Measurements from ENCODE around the gene MNS1. TPM values are rescaled to one million over a fixed set of nuclear protein-coding genes. Genes with fewer than 3 reads are reported as not detected.
"Not testable (repeated sequence)": the region's sequence is repeated elsewhere in the genome, so short reads cannot be mapped to it uniquely, and the experiment has no call there.

Gene MNS1
- total RNA-seq, 1 donor from 2014 or later = 0.62 TPM

DNA sequence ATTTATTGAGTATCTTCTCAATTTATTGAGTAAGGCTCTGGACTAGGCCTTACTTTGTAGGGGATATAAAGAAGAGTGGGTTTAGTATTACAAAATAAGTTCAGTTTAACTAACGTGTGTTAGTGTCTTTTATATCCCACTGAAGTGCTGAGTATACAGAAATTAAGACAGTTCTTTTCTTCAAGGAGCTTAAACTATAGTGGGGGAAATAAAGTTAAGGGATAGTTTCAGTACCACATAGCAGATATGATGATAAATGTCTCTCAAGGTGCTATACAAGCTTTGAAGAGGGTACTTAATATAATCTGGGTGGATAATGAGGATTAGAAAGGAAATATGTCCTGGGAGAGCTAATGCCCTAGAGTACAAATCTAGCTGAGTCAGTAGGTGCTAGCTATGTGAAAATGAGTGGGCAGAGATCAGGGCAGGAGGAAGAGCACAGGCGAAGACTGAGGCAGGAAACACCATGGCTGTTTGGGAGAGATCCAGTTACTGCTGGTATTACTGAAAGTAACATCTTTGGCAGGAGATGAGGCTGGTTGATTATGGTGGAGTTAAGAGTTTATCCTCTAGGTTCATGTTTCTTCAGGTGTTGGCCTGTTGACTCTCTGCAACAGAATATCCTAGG lies 53.7 kb downstream of the MNS1 start:
- no peaks in the 10 kb centered on the region for H3K4me1 Mint-ChIP-seq
- no peak overlapping the region for H3K27ac Mint-ChIP-seq
- no peak for ATAC-seq (ENCODE audit: low read depth)
- H3K4me3 Mint-ChIP-seq = no peak overlapping the region
- ChIA-PET CTCF (interaction anchor here (0.6 kb wide), 1 partner anchor 17 kb away, joined by 3 read pairs; no protein-coding TSS in a partner anchor), POLR2A (no interaction called here)
- peaks cover 6% of the 10 kb centered on the region for H3K9me3 Mint-ChIP-seq
- TF ChIP-seq, protein P1, sequence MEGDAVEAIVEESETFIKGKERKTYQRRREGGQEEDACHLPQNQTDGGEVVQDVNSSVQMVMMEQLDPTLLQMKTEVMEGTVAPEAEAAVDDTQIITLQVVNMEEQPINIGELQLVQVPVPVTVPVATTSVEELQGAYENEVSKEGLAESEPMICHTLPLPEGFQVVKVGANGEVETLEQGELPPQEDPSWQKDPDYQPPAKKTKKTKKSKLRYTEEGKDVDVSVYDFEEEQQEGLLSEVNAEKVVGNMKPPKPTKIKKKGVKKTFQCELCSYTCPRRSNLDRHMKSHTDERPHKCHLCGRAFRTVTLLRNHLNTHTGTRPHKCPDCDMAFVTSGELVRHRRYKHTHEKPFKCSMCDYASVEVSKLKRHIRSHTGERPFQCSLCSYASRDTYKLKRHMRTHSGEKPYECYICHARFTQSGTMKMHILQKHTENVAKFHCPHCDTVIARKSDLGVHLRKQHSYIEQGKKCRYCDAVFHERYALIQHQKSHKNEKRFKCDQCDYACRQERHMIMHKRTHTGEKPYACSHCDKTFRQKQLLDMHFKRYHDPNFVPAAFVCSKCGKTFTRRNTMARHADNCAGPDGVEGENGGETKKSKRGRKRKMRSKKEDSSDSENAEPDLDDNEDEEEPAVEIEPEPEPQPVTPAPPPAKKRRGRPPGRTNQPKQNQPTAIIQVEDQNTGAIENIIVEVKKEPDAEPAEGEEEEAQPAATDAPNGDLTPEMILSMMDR (IDR thresholded peaks at IDR 0.05) = no peak
- intact Hi-C loops (cut with micrococcal nuclease) = no loop called here
- no peak for DNase-seq
- H3K27me3 Mint-ChIP-seq = no peaks in the 10 kb centered on the region
- peaks cover 13% of the 10 kb centered on the region for H3K36me3 Mint-ChIP-seq (ENCODE audit: low read depth)

DNA sequence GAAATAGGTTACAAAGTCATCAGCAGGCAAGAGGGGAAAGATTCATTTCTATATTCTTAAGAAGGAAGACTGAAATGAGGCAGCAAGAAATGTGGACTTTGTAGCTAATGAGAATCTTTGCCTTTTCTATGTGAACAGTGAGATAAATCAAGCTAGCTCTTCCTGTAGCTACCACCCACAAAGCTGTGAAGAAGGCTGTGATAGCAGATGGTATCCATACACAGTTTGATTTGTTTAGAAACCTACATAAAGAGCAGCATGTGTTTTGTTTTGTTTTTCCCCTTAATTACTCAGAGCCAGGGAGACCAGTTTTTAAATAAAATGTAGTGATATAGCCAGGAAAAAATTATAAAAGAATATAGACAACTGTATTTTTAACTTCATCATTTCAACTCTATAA lies 54.2 kb downstream of the MNS1 start:
- POLR2A ChIA-PET = no interaction called here

DNA sequence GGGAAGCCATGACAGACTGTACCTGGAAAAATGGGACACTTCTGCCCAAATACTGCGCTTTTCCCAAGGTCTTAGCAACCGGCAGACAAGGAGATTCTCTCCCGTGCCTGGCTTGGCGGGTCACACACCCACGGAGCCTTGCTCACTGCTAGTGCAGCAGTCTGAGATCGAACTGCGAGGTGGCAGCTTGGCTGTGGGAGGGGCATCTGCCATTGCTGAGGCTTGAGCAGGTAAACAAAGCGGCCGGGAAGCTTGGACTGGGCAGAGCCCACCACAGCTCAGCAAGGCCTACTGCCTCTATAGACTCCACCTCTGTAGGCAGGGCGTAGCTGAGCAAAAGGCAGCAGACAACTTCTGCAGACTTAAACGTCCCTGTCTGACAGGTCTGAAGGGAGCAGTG lies 65.7 kb downstream of the MNS1 start:
- Mint-ChIP-seq H3K36me3 (ENCODE audit: low read depth) (peaks cover 19% of the 10 kb centered on the region), H3K9me3 (peaks cover 13% of the 10 kb centered on the region)
- DNase-seq; H3K27ac Mint-ChIP-seq; intact Hi-C loops (cut with micrococcal nuclease); H3K4me1 Mint-ChIP-seq; H3K27me3 Mint-ChIP-seq; CTCF ChIA-PET; POLR2A ChIA-PET; H3K4me3 Mint-ChIP-seq; ATAC-seq (ENCODE audit: low read depth): not testable (repeated sequence)

More for the DNA sequence above, 54.2 kb downstream of the MNS1 start:
- intact Hi-C loops (cut with micrococcal nuclease) = no loop called here
- DNase-seq (no peak), ATAC-seq (ENCODE audit: low read depth) (no peak)
- H3K9me3 Mint-ChIP-seq = peaks cover 6% of the 10 kb centered on the region
- H3K36me3 Mint-ChIP-seq (ENCODE audit: low read depth) = peaks cover 11% of the 10 kb centered on the region
- TF ChIP-seq, protein P1 (IDR thresholded peaks at IDR 0.05) = no peak
- H3K27ac Mint-ChIP-seq = no peak overlapping the region
- no peaks in the 10 kb centered on the region for H3K4me1 Mint-ChIP-seq
- no peak overlapping the region for H3K4me3 Mint-ChIP-seq
- H3K27me3 Mint-ChIP-seq = no peaks in the 10 kb centered on the region
- CTCF ChIA-PET = interaction anchor here (0.6 kb wide), 1 partner anchor 18 kb away, joined by 3 read pairs; no protein-coding TSS in a partner anchor

DNA sequence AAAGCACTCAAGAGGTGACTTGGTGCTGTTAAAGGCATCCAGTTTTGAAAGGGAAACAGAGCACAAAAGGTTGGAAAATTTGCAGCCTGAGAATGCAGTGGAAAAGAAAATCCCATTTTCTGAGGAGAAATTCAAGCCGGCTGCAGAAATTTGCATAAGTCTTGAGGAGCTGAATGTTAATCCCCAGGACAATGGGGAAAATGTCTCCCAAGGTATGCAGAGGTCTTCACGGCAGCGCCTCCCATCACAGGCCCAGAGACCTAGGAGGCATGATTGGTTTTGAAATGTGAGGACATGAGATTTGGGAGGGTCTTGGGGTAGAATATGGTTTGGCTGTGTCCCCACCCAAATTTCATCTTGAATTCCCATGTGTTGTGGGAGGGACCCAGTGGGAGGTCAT lies 67.6 kb downstream of the MNS1 start:
- POLR2A ChIA-PET; CTCF ChIA-PET; H3K27me3 Mint-ChIP-seq; intact Hi-C loops (cut with micrococcal nuclease); ATAC-seq (ENCODE audit: low read depth); DNase-seq; H3K4me1 Mint-ChIP-seq; H3K4me3 Mint-ChIP-seq; H3K27ac Mint-ChIP-seq: not testable (repeated sequence)
- Mint-ChIP-seq H3K36me3 (ENCODE audit: low read depth) (peaks cover 23% of the 10 kb centered on the region), H3K9me3 (peaks cover 10% of the 10 kb centered on the region)

DNA sequence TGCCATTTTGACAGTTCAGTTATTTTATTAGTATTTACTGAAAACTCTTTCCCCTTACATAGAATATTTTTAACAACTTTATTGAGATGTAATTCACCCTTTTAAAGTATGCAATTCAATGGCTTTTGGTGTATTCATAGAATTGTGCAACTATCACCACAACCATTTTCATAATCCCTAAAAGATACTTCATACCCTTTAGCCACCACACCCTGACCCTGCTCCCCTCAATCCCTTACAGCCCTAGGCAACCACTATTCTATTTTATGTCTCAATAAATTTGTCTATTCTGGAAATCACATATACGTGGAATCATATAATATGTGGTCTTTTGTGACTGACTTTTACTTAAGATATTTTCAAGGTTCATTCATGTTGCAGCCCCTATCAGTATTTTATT lies 70.0 kb downstream of the MNS1 start:
- TF ChIP-seq, protein P1 (IDR thresholded peaks at IDR 0.05) = no peak
- H3K27ac Mint-ChIP-seq = no peak overlapping the region
- peaks cover 28% of the 10 kb centered on the region for H3K36me3 Mint-ChIP-seq (ENCODE audit: low read depth)
- intact Hi-C loops (cut with micrococcal nuclease) = no loop called here
- no peak overlapping the region for H3K4me3 Mint-ChIP-seq
- POLR2A ChIA-PET = no interaction called here
- H3K27me3 Mint-ChIP-seq = no peaks in the 10 kb centered on the region
- ATAC-seq (ENCODE audit: low read depth) = no peak
- H3K4me1 Mint-ChIP-seq = peaks cover 2% of the 10 kb centered on the region
- DNase-seq = no peak
- CTCF ChIA-PET = no interaction called here
- H3K9me3 Mint-ChIP-seq = peaks cover 10% of the 10 kb centered on the region

DNA sequence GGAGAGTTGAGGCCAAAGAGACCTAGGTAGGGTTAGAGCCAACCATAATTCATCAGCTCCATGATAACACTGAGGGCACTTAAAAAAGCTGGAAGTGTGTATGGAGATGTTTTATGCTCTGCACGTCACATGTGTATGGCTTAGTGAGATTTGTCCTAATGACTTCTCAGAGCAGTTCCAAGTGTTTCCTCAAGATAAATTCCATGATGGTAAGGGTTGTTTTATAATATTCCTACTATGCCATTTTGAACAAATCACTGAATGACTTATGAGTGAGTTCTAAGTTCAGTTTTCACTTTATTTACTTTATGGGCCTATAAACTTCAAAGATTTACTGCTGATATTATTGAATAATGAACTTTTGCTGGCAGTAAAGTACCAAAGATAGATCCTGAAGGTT lies 71.7 kb downstream of the MNS1 start:
- Mint-ChIP-seq H3K27me3 (no peaks in the 10 kb centered on the region), H3K27ac (no peak overlapping the region), H3K9me3 (peaks cover 7% of the 10 kb centered on the region), H3K36me3 (ENCODE audit: low read depth) (peaks cover 28% of the 10 kb centered on the region), H3K4me3 (no peak overlapping the region), H3K4me1 (peaks cover 2% of the 10 kb centered on the region)
- ATAC-seq (ENCODE audit: low read depth) (no peak), DNase-seq (no peak)
- POLR2A ChIA-PET = no interaction called here
- intact Hi-C loops (cut with micrococcal nuclease) = no loop called here
- CTCF ChIA-PET = no interaction called here
- TF ChIP-seq, protein P1 (IDR thresholded peaks at IDR 0.05) = no peak
